C4-2B (cell line): Measurements from ENCODE around the gene GPHN.

Source experiments
- CTCF ChIP-seq: fragments of 450-650 bp; conservative IDR thresholded peaks from 2 replicates; pipeline ENCODE4 v1.5.1; 2017; ENCODE audit warnings: mild to moderate bottlenecking
- ZFX ChIP-seq: fragments of 450-650 bp; IDR thresholded peaks from 2 replicates; pipeline ENCODE4 v1.6.1; 2017

DNA sequence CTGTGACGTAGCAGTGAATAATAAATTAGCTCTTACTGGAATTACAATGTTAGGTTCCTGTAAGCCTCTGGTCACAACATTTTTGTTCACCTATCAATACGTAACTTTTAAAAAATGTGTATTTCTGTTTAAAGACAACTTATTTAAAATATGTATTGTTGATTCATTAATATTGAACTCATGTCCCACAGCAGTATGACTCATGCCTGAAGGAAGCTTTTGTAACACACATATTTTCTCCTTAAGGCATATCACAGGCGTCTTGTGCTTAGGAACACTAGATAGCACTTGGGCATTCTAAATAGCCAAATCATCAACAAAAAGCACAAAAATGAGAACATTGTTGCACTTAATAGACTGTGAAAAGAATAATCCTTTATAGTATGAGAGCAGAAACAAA lies 92.5 kb downstream of the GPHN start:
- TF ChIP-seq CTCF: no peak
- no peak for TF ChIP-seq ZFX
